GM19395 (cell line): ENCODE results near the gene DCLRE1C.
"Not testable (repeated sequence)": the region's sequence is repeated elsewhere in the genome, so short reads cannot be mapped to it uniquely, and the experiment has no call there.

Experiments used
- ATAC-seq: cut with Tn5 transposase; IDR thresholded peaks from one replicate; pipeline ENCODE4 v1.9.1; 2021; ENCODE audit warnings: mild to moderate bottlenecking, moderate library complexity; ENCODE audit not compliant: unreplicated experiment

The DCLRE1C gene

GRCh38 chr10:14954001-14954770, at the start of gene DCLRE1C:
DCLRE1C (minus strand) TSS chr10:14954096; CDS start chr10:14954010, 86 bp downstream.
- peak; percentile 78 for ATAC-seq

DNA sequence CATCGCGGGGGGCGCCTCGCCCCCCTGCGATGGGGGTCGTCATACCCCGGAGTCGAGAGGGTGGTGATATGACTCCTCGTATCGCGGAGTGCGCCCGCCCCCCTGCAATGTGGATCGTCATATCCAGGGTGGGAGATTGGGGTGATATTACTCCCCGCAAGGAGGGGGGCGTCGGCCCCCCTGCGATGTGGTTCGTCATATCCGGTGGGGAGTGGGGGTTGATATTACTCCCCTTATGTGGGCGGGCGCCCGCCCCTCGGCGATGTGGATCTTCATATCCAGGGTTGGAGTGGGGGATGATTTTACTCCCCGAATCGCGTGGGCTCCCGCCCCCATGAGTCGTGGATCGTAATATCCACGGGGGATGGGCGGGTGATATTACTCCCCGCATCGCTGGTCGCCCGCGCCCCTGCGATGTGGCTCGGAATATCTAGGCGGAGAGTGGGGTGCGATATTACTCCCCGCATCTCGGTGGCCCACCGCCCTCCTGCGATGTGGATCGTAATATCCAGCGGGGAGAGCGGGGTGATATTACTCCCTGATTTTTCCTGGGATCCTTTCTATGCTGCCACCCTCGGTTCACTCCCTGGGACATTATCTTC, 42.2 kb upstream of the DCLRE1C start:
- ATAC-seq, result no peak

GRCh38 chr10:14993500-14994455, 39.9 kb upstream of the DCLRE1C start:
- ATAC-seq, result not testable (repeated sequence)

- ATAC-seq, result not testable (repeated sequence)
Observed at GRCh38 chr10:14992336-14992735, 38.4 kb upstream of the DCLRE1C start.

GRCh38 chr10:14991035-14991749, 37.3 kb upstream of the DCLRE1C start:
- ATAC-seq, result not testable (repeated sequence)

GRCh38 chr10:14989552-14989951, 35.7 kb upstream of the DCLRE1C start:
- ATAC-seq, result not testable (repeated sequence)

- no peak for ATAC-seq
Observed at GRCh38 chr10:14982744-14983143, 28.8 kb upstream of the DCLRE1C start.

DNA sequence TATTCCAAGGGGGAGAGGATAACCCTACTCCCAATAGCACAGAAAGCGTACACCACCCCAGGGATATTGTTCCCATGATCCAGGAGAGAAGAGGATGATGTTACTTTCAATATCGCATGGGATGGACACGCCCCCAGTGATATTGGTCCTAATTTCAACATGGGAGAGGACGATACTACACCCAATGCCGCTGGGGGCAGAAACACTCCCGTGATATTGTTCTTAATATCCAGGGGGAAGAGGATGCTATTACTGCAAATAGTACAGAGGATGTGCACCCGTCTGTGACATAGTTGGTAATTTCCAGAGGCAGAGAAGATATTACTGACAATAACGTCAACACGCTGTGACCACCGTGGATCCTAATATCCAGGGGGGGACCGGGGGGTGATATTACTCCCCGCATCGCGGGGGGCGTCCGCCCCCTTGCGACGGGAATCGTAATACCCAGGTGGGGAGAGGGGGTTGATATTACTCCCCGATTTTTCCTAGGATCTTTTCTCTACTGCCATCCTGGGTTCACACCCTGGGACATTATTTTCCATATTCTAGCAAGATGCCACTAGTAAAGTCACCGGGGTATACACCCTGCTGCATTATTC, 21.9 kb upstream of the DCLRE1C start:
- ATAC-seq, result no peak

GRCh38 chr10:14974153-14974998, 20.5 kb upstream of the DCLRE1C start:
- not testable (repeated sequence) for ATAC-seq

GRCh38 chr10:14971867-14972448, 18.1 kb upstream of the DCLRE1C start:
- no peak for ATAC-seq

- no peak for ATAC-seq
Observed at GRCh38 chr10:14967897-14968296, 14.0 kb upstream of the DCLRE1C start.

- ATAC-seq, result peak; percentile 86
Observed at GRCh38 chr10:14959221-14960057, 5.5 kb upstream of the DCLRE1C start, which contains the start of gene MEIG1. MEIG1 (plus strand) TSS chr10:14959388; CDS start chr10:14966469, 7,081 bp downstream.

- no peak for ATAC-seq
Observed at GRCh38 chr10:14958872-14959220, 5.0 kb upstream of the DCLRE1C start.

DNA sequence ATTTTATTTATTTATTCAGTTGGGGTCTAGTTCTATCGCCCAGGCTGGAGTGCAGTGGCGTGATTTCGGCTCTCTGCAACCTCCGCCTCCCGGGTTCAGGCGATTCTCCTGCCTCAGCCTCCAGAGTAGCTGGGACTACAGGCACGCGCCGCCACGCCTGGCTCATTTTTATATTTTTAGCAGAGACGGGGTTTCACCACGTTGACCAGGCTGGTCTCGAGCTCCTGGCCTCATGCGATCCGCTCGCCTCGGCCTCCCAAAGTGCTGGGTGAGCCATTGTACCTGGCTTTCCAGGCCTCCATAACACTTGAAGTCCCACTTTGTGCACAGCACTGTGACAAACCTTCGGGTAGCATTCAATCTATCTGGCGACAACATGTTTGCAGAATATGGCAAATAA, 1.0 kb upstream of the DCLRE1C start:
- ATAC-seq, result no peak

GRCh38 chr10:14953424-14954000, 384 bp downstream of the DCLRE1C start:
- ATAC-seq, result peak; percentile 42

DNA sequence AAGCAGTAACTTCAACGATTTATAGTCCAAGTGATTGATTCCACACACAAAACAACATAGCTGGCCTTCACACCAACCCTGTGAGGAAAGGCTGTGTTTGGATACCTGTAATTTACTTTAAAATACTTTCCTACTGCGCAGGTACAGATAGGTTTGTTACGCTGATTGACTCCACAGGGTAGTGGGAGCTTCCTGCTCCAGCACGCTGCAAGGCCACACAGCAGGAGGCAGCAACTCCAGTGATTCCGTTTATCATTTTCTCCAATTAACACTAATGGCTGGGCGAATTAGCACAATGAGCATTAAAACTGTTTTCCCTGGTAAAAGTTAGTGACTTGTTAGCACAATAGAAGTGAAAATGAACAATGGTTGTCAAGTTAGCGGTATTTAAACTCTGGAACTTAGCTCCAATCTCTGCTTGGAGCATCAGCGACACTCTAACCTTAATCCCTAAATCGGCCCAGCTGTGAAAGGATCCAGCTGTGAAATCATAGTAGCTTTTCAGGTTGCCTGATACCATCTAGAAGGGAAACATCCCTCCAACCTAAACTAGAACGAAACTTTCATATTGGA, 959 bp downstream of the DCLRE1C start:
- no peak for ATAC-seq

- ATAC-seq, result no peak
Observed at GRCh38 chr10:14949291-14949690, 4.6 kb downstream of the DCLRE1C start.
